Pulmonary artery endothelial cell (primary cell): ENCODE results near the gene ID1. TPM values are rescaled to one million over a fixed set of nuclear protein-coding genes. Genes with fewer than 3 reads are reported as not detected.

Experiments used
- DNase-seq: peaks from one replicate; pipeline ENCODE4 v3.0.0-alpha.2; 2011; ENCODE audit warnings: low read depth, low spot score
- total RNA-seq: library from RNA; depleted of rRNA; stranded (reverse); fragments of >200 nt; gene quantifications from 2 replicates; pipeline ENCODE4 v1.2.3, GENCODE V29; 2014

ID1 gene, protein sequence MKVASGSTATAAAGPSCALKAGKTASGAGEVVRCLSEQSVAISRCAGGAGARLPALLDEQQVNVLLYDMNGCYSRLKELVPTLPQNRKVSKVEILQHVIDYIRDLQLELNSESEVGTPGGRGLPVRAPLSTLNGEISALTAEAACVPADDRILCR
- 180 and 213 TPM in 2 replicates for total RNA-seq

DNA sequence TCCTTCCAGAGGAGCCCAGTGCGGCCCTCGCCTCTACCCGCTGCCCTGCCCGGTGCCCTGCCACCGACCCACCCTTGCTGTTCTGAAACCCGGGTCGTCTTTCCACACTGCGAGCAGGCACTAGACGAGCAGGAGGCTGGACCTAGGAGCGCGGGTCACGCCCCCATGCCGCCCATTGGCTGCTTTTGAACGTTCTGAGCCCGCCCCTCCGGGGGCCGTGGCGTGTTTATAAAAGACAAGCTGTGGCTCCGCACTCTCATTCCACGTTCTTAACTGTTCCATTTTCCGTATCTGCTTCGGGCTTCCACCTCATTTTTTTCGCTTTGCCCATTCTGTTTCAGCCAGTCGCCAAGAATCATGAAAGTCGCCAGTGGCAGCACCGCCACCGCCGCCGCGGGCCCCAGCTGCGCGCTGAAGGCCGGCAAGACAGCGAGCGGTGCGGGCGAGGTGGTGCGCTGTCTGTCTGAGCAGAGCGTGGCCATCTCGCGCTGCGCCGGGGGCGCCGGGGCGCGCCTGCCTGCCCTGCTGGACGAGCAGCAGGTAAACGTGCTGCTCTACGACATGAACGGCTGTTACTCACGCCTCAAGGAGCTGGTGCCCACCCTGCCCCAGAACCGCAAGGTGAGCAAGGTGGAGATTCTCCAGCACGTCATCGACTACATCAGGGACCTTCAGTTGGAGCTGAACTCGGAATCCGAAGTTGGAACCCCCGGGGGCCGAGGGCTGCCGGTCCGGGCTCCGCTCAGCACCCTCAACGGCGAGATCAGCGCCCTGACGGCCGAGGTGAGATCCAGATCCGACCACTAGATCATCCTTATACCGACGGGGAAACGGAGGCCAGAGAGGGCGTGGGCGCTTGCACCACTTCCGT is at the start of gene ID1:
Gene ID1 (plus strand): TSS at position 259 of the 871 bp plus-strand sequence. CDS start 99 bp downstream, at position 358.
- DNase-seq = peak; percentile 87

DNA sequence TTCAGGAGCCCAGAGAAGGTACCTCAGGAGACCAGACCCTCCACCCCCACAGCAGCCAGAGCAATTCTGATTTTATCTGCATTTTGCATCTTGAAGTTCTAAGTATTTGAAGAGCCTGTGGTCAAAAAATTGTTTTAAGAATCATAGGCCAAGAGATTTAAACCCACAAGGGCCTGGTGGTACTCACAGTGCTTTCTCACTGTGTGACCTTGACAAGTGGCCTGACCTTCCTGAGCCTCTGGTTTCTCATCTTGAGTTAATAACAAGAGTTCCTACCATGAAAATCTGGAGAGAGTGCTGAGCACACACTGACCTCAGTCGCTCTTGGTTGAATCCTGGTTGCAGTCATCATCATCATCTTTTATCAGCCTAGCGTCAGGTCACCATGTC is 45.4 kb upstream of the ID1 start:
- no peak for DNase-seq

DNA sequence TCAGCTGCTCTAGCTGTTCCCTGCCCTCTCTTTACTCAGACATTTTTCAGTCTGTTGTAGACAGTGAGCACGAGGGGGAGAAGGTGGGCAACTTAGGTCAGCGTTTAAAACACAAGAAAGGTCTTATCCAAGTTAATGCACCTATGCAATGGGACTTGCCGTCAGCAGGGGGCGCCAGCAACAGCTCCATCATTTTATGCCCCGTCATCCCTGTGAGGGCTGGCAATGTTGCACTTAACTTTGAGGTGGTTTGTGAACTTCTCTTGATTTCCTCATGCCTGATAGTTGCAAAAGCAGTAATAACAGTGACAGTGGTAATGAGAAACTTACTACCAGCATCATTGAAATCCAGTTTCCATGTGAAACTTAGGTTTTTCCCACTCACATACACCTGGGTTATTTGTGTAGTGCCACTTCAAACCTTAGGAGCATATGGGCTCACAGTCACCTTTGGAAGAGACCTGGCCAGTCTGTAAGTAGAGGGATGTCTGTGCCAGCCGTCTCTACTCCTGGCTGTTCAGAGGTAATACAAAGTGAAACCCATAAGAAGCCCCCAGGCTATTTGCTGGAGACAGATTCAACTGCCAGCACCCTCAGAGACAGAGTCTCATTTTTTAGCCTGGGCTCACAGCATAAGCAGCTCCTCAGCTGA is 44.9 kb upstream of the ID1 start:
- no peak for DNase-seq

DNA sequence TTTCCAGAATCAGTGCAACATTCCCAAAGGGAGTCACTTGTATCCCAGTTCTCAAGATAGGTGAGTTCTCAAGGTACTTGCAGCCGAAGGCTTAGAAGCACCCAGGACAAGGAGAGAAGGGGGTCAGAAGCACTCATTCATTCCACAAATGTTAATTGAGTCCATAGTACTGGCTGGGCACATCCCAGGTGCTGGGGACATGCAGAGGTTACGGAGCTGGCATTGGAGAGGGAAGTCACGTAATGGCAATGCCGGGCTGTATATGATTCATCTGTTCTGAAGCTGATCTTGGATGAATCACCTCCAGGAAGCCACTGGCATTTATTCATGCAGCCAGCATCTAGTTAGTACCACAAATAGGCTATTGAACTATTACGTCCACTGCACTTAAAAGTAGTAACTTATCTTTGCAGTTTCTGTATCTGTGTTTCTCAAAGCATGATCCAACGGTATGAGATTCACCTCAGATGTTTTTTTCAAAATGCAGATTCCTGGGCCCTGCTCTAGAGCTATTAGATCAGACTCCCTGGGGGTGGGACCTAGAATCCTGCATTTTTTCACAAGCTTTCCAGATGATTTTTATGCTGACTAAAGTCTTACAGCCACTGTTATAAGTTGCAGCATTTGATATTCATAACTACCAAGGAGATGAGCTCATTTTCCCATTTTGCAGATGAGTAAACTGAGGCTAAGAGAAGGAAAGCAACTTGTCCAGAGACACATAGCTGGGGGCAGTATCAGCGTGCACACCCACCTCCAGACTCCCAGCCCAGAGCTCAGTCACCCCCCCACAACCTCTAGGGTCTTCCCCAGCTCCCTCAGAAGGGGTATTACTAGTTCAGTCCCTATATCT is 44.1 kb upstream of the ID1 start:
- peak; percentile 91 for DNase-seq

DNA sequence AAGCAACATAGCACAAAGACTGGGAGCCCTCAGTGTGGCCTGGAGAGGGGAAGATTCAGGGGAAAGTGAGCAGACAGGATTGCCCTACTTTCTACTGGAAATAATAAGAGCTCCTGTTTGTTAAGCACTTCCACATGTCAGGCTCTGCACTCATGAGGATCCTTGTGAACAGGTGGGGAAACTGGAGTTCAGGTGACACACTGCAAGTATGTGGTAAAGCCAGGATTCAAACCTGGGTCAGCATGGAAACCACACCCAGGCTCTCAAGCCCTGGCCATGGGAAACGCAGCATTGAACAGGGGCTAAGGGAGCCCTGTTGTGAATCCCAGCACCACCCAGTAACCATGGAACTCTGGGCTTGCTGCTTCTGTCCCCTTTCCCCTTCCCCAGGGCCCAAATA is 42.8 kb upstream of the ID1 start:
- DNase-seq = no peak

DNA sequence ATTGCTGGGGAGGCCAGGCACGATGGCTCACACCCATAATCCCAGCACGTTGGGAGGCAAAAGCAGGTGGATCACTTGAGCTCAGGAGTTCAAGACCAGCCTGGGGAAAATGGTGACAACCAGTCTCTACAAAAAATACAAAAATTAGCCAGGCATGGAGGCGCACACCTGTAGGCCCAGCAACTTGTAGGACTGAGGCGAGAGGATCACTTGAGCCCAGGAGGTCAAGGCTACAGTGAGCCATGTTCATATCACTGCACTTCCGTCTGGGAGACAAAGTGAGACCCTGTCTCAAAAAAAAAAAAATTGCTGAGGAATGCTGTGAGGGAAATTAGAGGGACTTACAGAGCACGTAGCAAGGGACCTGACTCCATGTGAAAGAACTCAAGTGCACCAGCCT is 40.8 kb upstream of the ID1 start:
- DNase-seq = no peak

DNA sequence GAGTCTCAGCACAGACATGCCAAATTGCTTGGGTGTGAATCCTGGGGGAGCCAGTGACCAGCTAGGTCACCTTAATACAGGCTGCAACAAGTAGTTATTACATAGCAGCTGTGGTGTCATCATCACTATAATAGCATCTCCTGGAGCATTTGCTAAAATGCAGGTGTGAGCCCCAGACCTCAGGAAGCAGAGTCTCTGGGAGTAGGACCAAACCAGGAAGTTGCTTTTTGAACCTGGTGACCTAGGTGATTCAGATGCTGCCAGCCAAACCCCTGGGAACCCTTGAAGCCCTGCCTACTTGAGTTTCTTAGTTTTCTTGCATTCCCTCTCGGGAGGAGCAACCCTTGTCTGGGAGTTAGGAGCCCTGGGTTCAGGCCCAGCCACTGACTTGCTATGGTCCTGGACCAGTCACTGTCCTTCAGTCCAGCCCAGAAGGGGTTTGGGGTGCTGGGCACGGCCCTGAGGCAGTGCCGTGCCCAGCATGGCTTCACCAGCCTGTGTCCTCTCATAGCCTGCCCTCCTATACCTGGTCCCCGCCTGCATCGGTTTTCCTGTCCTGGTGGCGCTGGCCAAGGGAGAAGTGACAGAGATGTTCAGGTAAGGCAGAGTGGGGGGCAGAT is 39.3 kb upstream of the ID1 start:
- DNase-seq = no peak

DNA sequence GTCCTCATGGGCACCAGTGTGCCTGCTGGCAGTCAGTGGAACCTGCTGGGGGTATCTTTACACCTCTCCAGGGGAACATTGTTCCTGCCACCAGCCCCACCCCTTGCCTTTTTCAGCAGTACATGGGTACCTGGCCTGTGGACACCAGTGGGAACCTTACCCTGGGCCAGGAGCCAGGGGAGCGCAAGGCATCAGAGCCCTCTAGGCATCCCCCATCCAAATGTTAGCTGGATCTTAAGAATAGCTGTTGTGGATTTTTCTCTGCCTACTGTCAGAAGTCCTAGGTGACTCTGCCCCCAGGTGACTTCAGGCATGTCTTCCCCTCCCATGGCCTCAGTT is 38.8 kb upstream of the ID1 start:
- DNase-seq = no peak

DNA sequence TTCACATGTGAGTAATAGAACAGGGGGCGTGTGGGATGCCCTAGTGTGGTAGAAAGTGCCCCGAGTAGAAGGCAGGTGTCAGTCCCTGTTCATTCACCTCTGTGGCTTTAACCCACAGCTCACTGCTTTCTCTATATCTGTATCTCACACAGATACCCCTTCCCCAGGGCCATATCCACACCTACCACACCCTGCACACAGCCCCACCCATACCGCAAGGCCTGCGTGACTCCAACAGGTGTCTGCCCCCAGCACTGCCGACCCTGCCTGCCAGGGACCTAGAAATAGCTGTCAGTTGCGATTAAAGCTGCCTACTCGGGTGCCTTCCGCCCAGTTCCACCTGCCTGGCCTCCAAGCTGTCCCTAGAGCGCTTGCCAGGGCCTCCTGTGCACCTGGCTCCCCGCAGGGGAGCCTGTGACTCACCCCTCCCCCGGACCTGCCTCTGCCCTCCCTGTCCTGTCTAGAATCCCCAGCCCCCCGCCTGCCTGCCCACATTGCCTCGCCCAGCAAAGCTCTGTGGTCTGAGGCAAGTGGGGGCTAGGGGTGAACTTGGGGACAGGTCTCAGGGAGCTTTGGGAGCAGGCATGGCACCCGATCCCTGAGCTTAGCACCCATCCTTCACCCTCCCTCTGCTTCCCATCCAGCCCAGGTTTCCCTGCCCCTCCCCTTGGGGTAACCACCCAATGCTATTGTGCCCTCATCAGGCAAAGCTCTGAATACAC is 38.3 kb upstream of the ID1 start:
- DNase-seq = no peak

DNA sequence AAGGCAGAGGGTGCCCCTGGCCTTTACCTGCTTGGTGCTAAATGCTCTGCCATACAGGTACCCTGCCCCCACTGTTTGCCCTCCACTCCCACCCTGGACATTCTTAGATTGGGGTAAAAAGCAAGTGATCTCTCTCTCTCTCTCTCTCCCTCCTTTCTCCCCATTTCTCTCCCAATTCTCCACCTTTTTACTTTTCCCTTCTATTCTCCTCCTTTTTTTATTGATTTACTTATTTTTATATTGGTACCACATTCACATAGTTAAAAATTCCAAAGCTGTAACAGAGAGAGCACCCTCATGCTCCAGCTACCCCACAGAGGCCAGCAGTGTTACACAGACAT is 37.7 kb upstream of the ID1 start:
- DNase-seq = no peak

DNA sequence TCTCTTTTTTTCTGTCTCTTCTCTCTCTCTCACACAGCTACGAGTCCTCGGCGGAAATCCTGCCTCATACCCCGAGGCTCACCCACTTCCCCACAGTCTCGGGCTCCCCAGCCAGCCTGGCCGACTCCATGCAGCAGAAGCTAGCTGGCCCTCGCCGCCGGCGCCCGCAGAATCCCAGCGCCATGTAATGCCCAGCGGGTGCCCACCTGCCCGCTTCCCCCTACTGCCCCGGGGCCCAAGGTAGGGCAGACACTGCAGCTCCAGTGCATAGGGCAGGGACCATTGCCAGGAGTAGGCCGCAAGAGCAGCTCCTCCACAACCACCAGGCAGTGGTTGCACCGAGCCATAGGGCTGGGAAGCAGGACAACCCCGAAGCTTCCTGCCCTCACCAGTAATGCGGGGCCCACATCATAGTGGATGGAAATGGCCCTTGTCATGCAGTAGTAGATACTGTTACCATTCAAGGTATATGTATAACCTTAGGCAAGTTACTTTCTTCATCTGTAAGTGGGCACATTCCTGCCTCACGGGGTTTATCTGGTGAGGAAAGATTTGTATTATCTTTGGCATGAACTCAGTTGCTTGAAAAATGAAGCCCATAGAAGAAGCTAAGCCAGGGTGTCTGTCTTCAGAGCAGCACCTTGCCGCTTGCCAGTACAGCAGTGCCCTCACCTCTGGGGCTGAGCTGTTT is 36.9 kb upstream of the ID1 start:
- no peak for DNase-seq

DNA sequence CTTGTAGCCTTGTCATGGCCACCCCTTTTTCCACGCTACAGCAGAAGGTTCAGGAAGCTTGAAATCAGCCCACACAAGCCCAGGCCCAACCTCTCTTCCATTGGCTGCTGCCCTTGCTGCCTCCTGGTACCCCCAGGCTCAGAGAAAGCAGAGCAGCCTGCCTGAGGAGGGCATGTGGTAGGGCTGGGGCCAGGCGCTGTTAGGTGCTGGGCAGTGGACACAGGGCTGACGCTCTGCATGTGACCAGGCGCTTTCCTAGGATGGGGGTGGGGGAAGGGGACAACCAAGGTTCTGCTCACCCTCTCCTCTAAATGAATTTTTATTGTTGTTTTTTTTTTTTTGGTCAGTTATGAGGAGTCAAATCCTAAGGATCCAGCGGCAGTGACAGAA is 36.3 kb upstream of the ID1 start:
- DNase-seq = no peak

DNA sequence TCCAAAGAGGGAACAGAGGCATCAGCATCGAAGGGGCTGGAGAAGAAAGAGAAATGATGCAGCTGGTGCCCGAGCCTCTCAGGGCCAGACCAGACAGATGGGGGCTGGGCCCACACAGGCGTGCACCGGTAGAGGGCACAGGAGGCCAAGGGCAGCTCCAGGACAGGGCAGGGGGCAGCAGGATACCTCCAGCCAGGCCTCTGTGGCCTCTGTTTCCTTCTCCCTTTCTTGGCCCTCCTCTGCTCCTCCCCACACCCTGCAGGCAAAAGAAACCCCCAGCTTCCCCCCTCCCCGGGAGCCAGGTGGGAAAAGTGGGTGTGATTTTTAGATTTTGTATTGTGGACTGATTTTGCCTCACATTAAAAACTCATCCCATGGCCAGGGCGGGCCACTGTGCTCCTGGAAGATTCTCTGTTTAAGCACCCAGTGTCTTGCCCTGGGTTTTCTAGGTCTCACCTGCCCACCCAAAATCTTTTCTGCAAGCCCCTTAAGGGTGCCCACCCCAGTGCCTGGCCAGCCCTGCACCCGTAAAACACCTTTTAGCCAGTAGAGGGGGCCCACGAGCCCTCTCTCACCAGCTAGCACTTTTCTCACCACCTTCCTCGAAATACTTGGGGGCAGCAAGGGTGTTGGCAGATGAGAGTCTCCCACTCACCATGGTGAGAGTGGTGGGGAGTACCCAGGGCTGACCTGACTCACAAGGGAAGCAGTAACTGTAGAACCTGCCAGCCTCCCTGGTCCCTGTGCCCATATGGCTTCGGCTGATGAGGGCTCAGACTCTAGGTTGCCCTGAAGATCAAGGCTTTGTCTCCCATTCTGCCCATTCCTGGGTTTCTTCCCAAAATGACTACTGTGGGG is 35.7 kb upstream of the ID1 start:
- no peak for DNase-seq

DNA sequence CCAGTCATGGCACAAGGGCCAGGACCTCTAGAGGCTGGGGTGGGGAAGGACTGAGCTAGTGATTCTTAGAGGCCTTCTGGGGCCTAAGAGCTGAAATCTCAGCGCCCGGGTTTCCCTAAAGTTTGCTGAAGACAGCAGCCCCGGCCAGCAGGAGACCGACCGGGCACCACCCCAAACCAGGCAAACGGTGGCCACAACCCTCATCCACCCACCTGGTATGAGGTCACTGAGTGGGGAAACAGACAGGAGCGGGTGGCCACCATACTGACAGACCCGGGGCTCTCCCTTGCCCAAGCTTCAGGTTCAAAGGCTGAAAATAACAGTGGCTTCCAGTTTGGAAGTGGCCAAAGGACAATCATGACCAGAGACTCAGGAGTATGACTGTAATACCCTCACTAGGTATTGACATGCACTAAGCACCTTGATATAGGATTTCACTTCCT is 35.0 kb upstream of the ID1 start:
- DNase-seq = no peak

DNA sequence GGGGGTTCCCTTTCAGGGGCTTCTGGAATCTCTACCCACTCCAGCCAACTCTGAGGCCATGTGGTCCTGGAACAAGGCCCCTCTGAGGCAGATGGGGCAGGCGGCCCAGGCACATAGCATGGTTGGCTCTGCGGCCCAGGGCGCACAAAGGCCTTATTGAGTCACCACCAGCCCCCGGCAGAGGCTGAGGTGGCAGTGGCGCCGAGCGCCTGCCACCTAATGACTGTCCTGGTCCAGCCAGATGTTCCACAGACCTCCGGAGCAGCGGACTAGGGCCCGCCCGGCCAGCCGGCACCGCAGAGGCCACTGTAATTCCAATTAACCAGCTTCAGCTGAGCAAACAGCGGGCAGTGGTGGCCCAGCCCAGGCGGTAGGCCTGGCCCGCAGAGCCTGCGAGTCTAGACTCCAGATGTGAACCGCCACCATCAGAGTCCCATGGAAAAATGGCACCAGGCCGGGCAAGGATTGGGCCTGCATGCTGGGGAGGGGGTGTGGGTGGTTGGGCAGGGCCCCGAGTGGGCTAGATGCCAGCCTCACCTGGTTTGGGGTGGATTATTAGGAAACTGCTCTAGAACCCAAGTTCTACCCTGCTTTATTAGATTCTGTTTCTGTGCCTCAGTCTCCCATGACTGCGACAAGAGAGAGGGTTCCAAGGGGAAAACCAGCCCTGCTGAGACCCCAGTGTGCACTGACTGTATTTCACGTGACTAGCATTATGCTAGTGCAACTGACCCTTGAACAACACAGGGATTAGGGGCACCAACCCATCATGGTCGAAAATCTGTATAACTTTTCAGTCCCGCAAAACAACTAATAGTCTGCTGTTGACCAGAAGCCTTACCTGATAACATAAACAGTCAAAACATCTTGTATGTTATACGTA is 34.1 kb upstream of the ID1 start:
- DNase-seq = no peak

DNA sequence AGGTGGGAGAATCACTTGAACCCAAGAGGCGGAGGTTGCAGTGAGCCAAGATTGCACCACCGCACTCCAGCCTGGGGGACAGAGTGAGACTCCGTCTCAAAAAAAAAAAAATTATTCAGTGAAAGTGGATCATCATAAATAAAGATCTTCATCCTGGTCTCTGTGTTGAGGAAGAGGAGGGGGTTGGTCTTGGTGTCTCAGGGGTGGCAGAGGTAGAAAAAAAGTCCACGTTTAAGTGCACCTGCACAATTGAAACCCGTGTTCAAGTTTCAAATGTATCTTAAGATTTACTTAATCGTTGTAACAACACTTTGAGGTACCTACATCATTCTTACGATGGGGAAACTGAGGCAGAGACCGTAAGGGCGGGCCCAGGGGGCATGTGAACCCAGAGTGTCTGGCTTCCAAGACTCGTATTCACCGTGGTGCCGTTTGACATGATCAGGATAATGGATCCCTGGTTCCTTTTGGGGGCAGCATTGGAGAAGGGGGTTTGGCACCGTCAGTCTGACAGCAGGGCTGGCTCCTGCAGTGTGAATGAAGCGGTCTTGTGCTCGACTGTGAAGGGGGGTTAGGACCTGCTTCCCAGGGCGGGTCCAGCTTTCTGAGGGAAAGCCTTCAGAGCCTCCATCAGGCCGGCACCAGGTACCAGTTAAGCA is 32.9 kb upstream of the ID1 start:
- DNase-seq = no peak

DNA sequence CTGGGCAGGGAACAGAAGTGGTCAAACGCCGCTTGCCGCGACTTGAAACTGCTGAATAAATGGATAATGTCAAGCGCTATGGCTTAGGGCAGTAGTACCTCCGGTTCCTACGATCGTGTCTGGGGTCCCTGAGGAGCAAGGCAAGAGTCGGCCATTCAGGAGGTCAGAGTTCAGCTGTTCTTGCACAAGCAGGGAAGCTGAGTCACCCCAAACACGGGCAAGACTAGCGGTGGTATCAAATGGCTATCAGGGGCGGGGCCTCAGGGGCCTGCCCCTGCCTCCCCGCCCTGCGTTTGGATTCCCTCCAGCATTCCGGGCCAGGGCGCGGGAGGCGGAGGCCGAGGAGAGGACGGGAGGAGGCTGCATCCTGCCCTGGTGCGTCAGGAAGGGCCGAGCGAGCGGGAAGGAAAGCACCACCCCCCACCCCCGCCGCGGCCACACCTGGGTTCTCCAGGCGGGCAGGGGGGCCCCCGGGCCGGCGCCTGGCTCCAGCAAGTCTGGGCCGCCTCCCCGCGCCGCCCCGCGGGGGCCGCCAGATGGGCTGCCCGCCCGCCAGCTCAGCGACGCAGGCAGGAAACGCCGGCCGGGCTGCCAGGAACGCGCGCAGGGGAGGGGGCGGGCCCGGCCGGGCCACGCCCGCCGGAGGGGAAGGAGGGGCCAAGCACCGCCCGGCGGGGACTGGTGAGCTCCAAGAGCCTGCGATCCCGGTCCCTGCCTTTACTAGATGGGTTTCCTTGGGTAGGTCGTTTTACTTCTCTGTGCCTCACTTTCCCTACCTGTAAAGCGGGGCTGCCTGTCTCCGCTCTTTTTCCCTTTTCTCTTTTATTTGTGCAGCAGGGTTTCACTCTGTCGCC is 32.2 kb upstream of the ID1 start:
- DNase-seq = peak; percentile 93
